MM.1S (cell line): ENCODE measurements around the gene SOST.

Experiments
- DNase-seq: peaks from one replicate; pipeline ENCODE4 v3.0.0-alpha.2; 2015
- H2AFZ ChIP-seq: fragments of 300-600 bp; sonication (generic); 2 replicates; pipeline ENCODE4 v1.6.0; 2016; ENCODE audit warnings: antibody characterized with exemption, low read length
- H3F3A ChIP-seq: fragments of 300-600 bp; sonication (generic); 2 replicates; pipeline ENCODE4 v1.6.1; 2016; ENCODE audit warnings: mild to moderate bottlenecking, antibody characterized with exemption, low read length, moderate library complexity, mixed read lengths; ENCODE audit not compliant: insufficient read depth
- H3K27ac ChIP-seq: fragments of 300-600 bp; sonication (generic); 2 replicates; pipeline ENCODE4 v1.5.1; 2016; ENCODE audit warnings: mild to moderate bottlenecking, low read length
- H3K27me3 ChIP-seq: fragments of 300-600 bp; sonication (generic); replicated peaks from 2 replicates; pipeline ENCODE4 v1.6.0; 2016; ENCODE audit warnings: low read length; ENCODE audit not compliant: insufficient read depth
- H3K36me3 ChIP-seq: fragments of 300-600 bp; sonication (generic); replicated peaks from 2 replicates; pipeline ENCODE4 v1.6.1; 2016; ENCODE audit warnings: mild to moderate bottlenecking, low read length, mixed read lengths; ENCODE audit not compliant: insufficient read depth
- H3K4me1 ChIP-seq: fragments of 300-600 bp; sonication (generic); 2 replicates; pipeline ENCODE4 v1.6.1; 2016; ENCODE audit warnings: low read length, mixed read lengths
- H3K4me2 ChIP-seq: fragments of 300-600 bp; sonication (generic); 2 replicates; pipeline ENCODE4 v1.6.0; 2016; ENCODE audit warnings: low read depth, low read length
- H3K4me3 ChIP-seq: fragments of 300-600 bp; sonication (generic); 2 replicates; pipeline ENCODE4 v1.5.1; 2016; ENCODE audit warnings: low read length, mixed read lengths
- H3K79me2 ChIP-seq: fragments of 300-600 bp; sonication (generic); 2 replicates; pipeline ENCODE4 v1.6.1; 2016; ENCODE audit warnings: mixed run types, low read length, mixed read lengths
- H3K9ac ChIP-seq: fragments of 300-600 bp; sonication (generic); 2 replicates; pipeline ENCODE4 v1.6.1; 2016; ENCODE audit warnings: low read length, mixed read lengths
- H3K9me2 ChIP-seq: fragments of 300-600 bp; sonication (generic); replicated peaks from 2 replicates; pipeline ENCODE4 v1.6.1; 2016; ENCODE audit warnings: mild to moderate bottlenecking, low read length, mixed read lengths; ENCODE audit not compliant: insufficient read depth
- H3K9me3 ChIP-seq: fragments of 300-600 bp; sonication (generic); replicated peaks from 2 replicates; pipeline ENCODE4 v1.6.1; 2016; ENCODE audit warnings: mild to moderate bottlenecking, low read length, mixed read lengths; ENCODE audit not compliant: insufficient read depth
- H4K20me1 ChIP-seq: fragments of 300-600 bp; sonication (generic); 2 replicates; pipeline ENCODE4 v1.6.1; 2016; ENCODE audit warnings: mild to moderate bottlenecking, low read length, moderate library complexity, mixed read lengths; ENCODE audit not compliant: insufficient read depth
- EZH2 ChIP-seq: fragments of 300-600 bp; sonication (generic); optimal IDR thresholded peaks from 2 replicates; pipeline ENCODE3; 2017; ENCODE audit warnings: low read depth, mild to moderate bottlenecking, antibody characterized with exemption, low read length, mixed read lengths
- EZH2phosphoT487 ChIP-seq: fragments of 300-600 bp; sonication (generic); IDR thresholded peaks from 2 replicates; pipeline ENCODE4 v1.6.1; 2018; ENCODE audit warnings: antibody characterized with exemption, low read length
- TF ChIP-seq, protein P1 (sequence below): fragments of 300-600 bp; sonication (generic); IDR thresholded peaks from 2 replicates; pipeline ENCODE4 v1.5.1; 2016; ENCODE audit warnings: antibody characterized with exemption, low read length, mixed read lengths

The SOST gene

GRCh38 chr17:43782913-43783680 lies 24.5 kb upstream of the SOST start:
- Histone ChIP-seq H4K20me1 (no peaks in the 10 kb centered on the region), H3K4me3 (no peak overlapping the region), H3K9me3 (no peaks in the 10 kb centered on the region), H3K4me1 (peaks cover 5% of the 10 kb centered on the region; the same call in 1 of the 2 replicates), H3K4me2 (no peak overlapping the region), H2AFZ (no peak overlapping the region), H3F3A (no peaks in the 10 kb centered on the region), H3K9ac (no peak overlapping the region), H3K9me2 (no peaks in the 10 kb centered on the region), H3K27me3 (peaks cover 83% of the 10 kb centered on the region), H3K79me2 (no peaks in the 10 kb centered on the region), H3K27ac (no peak overlapping the region), H3K36me3 (no peaks in the 10 kb centered on the region)
- DNase-seq = no peak
- TF ChIP-seq EZH2phosphoT487 (no peak), EZH2 (no peak)
- TF ChIP-seq, protein P1, sequence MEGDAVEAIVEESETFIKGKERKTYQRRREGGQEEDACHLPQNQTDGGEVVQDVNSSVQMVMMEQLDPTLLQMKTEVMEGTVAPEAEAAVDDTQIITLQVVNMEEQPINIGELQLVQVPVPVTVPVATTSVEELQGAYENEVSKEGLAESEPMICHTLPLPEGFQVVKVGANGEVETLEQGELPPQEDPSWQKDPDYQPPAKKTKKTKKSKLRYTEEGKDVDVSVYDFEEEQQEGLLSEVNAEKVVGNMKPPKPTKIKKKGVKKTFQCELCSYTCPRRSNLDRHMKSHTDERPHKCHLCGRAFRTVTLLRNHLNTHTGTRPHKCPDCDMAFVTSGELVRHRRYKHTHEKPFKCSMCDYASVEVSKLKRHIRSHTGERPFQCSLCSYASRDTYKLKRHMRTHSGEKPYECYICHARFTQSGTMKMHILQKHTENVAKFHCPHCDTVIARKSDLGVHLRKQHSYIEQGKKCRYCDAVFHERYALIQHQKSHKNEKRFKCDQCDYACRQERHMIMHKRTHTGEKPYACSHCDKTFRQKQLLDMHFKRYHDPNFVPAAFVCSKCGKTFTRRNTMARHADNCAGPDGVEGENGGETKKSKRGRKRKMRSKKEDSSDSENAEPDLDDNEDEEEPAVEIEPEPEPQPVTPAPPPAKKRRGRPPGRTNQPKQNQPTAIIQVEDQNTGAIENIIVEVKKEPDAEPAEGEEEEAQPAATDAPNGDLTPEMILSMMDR = no peak

GRCh38 chr17:43780135-43780534 lies 21.5 kb upstream of the SOST start, which contains the start of gene CFAP97D1:
Gene CFAP97D1 (plus strand): TSS chr17:43780435. CDS start chr17:43780463, 28 bp downstream.
- no peak within 1 kb of the TSS for H3K27ac ChIP-seq
- H3K27me3 ChIP-seq = peaks cover 61% of the 10 kb centered on the region
- H3K9me3 ChIP-seq = no peaks in the 10 kb centered on the region
- peak within 1 kb of the TSS; percentile 77 for H2AFZ ChIP-seq
- no peaks in the 10 kb centered on the region for H3K79me2 ChIP-seq
- TF ChIP-seq EZH2phosphoT487 (no peak), EZH2 (no peak)
- TF ChIP-seq, protein P1 = no peak
- H3K4me3 ChIP-seq = peak within 1 kb of the TSS; percentile 70
- H3F3A ChIP-seq = no peaks in the 10 kb centered on the region
- H4K20me1 ChIP-seq = no peaks in the 10 kb centered on the region
- H3K4me2 ChIP-seq = peak within 1 kb of the TSS; percentile 97
- no peaks in the 10 kb centered on the region for H3K9me2 ChIP-seq
- DNase-seq = no peak
- H3K4me1 ChIP-seq = peaks cover 5% of the 10 kb centered on the region; the same call in 1 of the 2 replicates
- H3K9ac ChIP-seq = peak within 1 kb of the TSS; percentile 13; the same call in 1 of the 2 replicates
- no peaks in the 10 kb centered on the region for H3K36me3 ChIP-seq

- H3K27ac ChIP-seq = no peak overlapping the region
- no peaks in the 10 kb centered on the region for H3K9me3 ChIP-seq
- TF ChIP-seq EZH2 (no peak), EZH2phosphoT487 (no peak)
- TF ChIP-seq, protein P1 = no peak
- H3K9ac ChIP-seq = peak overlapping the region; percentile 13; the same call in 1 of the 2 replicates
- H3K4me1 ChIP-seq = peaks cover 5% of the 10 kb centered on the region; the same call in 1 of the 2 replicates
- no peak for DNase-seq
- no peaks in the 10 kb centered on the region for H3F3A ChIP-seq
- H2AFZ ChIP-seq = peak overlapping the region; percentile 77
- peaks cover 54% of the 10 kb centered on the region for H3K27me3 ChIP-seq
- peak overlapping the region; percentile 97 for H3K4me2 ChIP-seq
- no peaks in the 10 kb centered on the region for H4K20me1 ChIP-seq
- H3K36me3 ChIP-seq = no peaks in the 10 kb centered on the region
- no peaks in the 10 kb centered on the region for H3K79me2 ChIP-seq
- H3K9me2 ChIP-seq = no peaks in the 10 kb centered on the region
- peak overlapping the region; percentile 70 for H3K4me3 ChIP-seq
These were observed 20.8 kb upstream of the SOST start for GRCh38 chr17:43779145-43780125.
